ENCODE results near the gene EPHB1.

GRCh38 chr3:134978658-134979057 lies 183.6 kb downstream of the EPHB1 start:
- TF ChIP-seq CTCF (IDR thresholded peaks at IDR 0.05) (no peak), POLR2A (IDR thresholded peaks at IDR 0.05) (no peak)

Data from thyroid gland (tissue), 4 donors.